Vagina (tissue), 2 donors: ENCODE results near the gene ACTL10.

Experiments
- POLR2A ChIP-seq, 2 donors: fragments of 450-650 bp; IDR thresholded peaks; one replicate each; pipeline ENCODE4 v1.6.1; 2017; ENCODE audit warnings: antibody characterized with exemption in 2 of 2, mild to moderate bottlenecking in 2 of 2, moderate library complexity in 2 of 2
- POLR2AphosphoS5 ChIP-seq, 2 donors: sonication (generic); formaldehyde crosslinking; IDR thresholded peaks; one replicate each; pipeline ENCODE4 v1.9.0; 2017; ENCODE audit warnings: antibody characterized with exemption in 2 of 2, mild to moderate bottlenecking in 2 of 2, low read depth in 1 of 2; ENCODE audit not compliant: insufficient read depth in 1 of 2
- TF ChIP-seq, protein P1 (sequence below), 3 experiments: fragments of 450-650 bp in 2 of 3; fragments of 200-600 bp in 1 of 3; sonication (generic) in 1 of 3; IDR thresholded peaks; one replicate each; pipeline ENCODE4 v1.5.1; 2017 to 2019; ENCODE audit warnings: antibody characterized with exemption in 3 of 3, mild to moderate bottlenecking in 2 of 3, moderate library complexity in 2 of 3

GRCh38 chr20:33663161-33664084 lies 3.3 kb upstream of the ACTL10 start:
- TF ChIP-seq POLR2A (IDR thresholded peaks at IDR 0.05) (peak in 1 of 2 donors; percentile 54), POLR2AphosphoS5 (IDR thresholded peaks at IDR 0.05; ENCODE audit: insufficient read depth in 1 of 2, low read depth in 1 of 2) (peak in 1 of 2 donors; percentile 86)
- TF ChIP-seq, protein P1, sequence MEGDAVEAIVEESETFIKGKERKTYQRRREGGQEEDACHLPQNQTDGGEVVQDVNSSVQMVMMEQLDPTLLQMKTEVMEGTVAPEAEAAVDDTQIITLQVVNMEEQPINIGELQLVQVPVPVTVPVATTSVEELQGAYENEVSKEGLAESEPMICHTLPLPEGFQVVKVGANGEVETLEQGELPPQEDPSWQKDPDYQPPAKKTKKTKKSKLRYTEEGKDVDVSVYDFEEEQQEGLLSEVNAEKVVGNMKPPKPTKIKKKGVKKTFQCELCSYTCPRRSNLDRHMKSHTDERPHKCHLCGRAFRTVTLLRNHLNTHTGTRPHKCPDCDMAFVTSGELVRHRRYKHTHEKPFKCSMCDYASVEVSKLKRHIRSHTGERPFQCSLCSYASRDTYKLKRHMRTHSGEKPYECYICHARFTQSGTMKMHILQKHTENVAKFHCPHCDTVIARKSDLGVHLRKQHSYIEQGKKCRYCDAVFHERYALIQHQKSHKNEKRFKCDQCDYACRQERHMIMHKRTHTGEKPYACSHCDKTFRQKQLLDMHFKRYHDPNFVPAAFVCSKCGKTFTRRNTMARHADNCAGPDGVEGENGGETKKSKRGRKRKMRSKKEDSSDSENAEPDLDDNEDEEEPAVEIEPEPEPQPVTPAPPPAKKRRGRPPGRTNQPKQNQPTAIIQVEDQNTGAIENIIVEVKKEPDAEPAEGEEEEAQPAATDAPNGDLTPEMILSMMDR (IDR thresholded peaks at IDR 0.05): no peak
